22Rv1 (cell line): ENCODE results near the gene SUPT3H.

Source experiments
- CTCF ChIP-seq: fragments of 450-650 bp; IDR thresholded peaks from 2 replicates; pipeline ENCODE4 v1.5.1; 2017; ENCODE audit warnings: mild to moderate bottlenecking
- ZFX ChIP-seq: fragments of 450-650 bp; IDR thresholded peaks from 2 replicates; pipeline ENCODE4 v1.6.1; 2017; ENCODE audit warnings: antibody characterized with exemption, borderline replicate concordance

- TF ChIP-seq CTCF (no peak), ZFX (no peak)
These were observed 370.8 kb downstream of the SUPT3H start for GRCh38 chr6:45006893-45007292.
